Mucosa of stomach (tissue), 1 donor: ENCODE measurements around the gene FAM185A.
"Not testable (repeated sequence)": the region's sequence is repeated elsewhere in the genome, so short reads cannot be mapped to it uniquely, and the experiment has no call there.

Experiments
- H3K27me3 ChIP-seq: one replicate; pipeline ENCODE4 v1.7.0; 2013; ENCODE audit warnings: mild to moderate bottlenecking, low read length; ENCODE audit not compliant: control insufficient read depth, insufficient read depth
- H3K36me3 ChIP-seq: one replicate; pipeline ENCODE4 v1.7.0; 2013; ENCODE audit warnings: low read length; ENCODE audit not compliant: control insufficient read depth, insufficient read depth
- H3K4me1 ChIP-seq: one replicate; pipeline ENCODE4 v1.7.0; 2013; ENCODE audit warnings: mild to moderate bottlenecking, low read length; ENCODE audit not compliant: control insufficient read depth, insufficient read depth
- H3K4me3 ChIP-seq: one replicate; pipeline ENCODE4 v1.7.0; 2013; ENCODE audit warnings: low read length
- H3K9ac ChIP-seq: one replicate; pipeline ENCODE4 v1.7.0; 2013; ENCODE audit warnings: mild to moderate bottlenecking, low read length, moderate library complexity
- H3K9me3 ChIP-seq: one replicate; pipeline ENCODE4 v1.7.0; 2013; ENCODE audit warnings: mild to moderate bottlenecking, low read length, moderate library complexity; ENCODE audit not compliant: control insufficient read depth
- donor health status: Pancreatic carcinoma.

FAM185A gene

DNA sequence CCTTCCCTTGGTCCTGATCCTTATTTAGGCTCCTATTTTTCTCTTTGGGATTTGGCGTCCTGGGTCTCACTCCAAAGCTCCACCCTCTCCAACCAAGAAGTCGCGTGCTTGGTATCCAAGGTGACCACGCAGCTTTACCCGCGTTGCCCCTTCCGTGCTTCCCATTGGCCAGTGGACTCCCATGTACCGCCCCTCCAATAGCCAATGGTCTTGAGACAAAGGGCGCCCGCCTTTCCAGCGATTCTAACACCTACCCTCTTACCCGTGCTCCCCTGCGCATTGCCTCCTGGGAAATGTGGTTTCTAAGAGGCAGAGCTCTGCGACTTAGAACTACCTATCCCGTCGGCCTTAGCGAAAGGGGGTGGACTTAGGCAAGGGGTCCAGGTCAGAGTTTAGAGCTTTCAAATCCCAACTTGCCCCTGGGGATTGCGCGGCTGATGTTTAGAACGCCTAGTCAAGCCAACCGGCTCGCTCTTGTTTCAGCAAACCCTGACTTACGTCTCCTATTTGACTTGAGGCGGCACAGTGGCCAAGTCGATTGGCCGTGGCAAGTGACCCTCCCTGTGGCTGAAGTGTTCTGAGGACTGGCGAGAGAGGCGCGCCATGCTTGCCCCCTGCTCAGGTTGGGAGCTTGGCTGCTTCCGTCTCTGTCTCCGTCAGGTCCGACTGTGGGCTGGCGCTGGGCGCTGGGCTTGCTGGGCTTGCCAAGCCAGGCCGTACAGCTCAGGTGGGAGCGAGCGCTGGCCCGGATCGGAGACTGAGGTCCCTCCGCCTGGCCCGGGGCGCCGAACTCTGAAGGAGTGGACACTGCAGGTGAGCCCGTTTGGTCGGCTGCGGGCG, at the start of gene FAM185A:
FAM185A (plus strand) TSS at position 395 of the 840 bp plus-strand sequence; CDS start at position 604, 209 bp downstream.
- H3K36me3 ChIP-seq, H3K4me1 ChIP-seq: not testable (repeated sequence)
- H3K9ac ChIP-seq = peak within 1 kb of the TSS; percentile 73

DNA sequence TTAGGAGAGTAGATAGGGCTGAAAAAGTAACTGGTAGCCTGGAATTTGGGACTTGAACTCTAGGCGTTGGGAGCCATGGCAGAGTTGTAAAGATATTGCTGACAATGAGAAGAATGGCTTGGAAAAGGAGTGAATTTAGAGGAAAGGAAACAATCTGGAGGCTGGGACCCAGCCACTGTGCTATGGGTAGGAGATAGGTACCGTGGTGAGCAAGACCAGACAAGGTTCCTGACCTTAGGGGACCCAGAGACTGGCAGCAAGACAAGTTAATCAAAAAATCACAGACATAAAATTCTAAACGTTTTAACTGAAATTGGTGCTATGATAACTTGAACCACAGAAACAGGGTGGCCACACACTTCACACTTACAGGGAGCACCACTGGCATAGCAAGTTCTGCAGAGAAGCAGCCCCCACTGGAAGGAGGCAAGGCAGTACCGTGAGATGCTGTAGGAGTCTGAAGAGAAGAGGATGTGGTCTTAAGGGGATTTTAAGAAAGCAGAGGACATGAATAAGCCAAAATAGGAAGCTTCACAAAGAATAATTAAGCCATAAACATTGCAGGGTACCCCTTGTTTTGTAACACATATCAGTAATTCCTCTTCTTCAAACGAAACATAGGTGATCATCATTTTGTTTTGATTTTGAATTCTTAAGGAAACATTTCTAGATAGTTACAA, 35.6 kb upstream of the FAM185A start:
- H3K4me1 ChIP-seq, H3K27me3 ChIP-seq, H3K4me3 ChIP-seq, H3K36me3 ChIP-seq, H3K9ac ChIP-seq, H3K9me3 ChIP-seq: not testable (repeated sequence)

More for the DNA sequence above, at the start of gene FAM185A:
- not testable (repeated sequence) for H3K27me3 ChIP-seq, H3K9me3 ChIP-seq
- peak within 1 kb of the TSS; percentile 77 for H3K4me3 ChIP-seq

DNA sequence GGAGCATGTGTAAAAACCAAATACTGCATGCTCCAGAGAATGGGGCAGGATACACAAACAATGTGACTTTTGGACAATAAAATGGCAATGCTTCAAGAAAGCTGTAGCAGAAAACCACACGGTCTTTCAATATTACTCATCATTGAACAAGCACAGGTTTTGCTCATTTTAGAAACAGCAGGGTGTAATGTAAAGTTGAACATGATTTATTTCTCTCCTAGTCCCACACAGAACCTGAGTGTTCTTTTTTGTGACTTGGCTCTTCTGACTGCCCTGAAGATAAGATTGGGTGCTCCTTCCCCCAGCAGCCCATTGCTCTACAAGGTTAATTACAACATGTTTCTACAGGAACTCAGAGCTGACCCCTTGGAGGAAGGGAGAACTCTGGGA, 35.1 kb upstream of the FAM185A start:
- H3K4me1 ChIP-seq, H3K36me3 ChIP-seq, H3K9ac ChIP-seq, H3K9me3 ChIP-seq, H3K4me3 ChIP-seq, H3K27me3 ChIP-seq: not testable (repeated sequence)

DNA sequence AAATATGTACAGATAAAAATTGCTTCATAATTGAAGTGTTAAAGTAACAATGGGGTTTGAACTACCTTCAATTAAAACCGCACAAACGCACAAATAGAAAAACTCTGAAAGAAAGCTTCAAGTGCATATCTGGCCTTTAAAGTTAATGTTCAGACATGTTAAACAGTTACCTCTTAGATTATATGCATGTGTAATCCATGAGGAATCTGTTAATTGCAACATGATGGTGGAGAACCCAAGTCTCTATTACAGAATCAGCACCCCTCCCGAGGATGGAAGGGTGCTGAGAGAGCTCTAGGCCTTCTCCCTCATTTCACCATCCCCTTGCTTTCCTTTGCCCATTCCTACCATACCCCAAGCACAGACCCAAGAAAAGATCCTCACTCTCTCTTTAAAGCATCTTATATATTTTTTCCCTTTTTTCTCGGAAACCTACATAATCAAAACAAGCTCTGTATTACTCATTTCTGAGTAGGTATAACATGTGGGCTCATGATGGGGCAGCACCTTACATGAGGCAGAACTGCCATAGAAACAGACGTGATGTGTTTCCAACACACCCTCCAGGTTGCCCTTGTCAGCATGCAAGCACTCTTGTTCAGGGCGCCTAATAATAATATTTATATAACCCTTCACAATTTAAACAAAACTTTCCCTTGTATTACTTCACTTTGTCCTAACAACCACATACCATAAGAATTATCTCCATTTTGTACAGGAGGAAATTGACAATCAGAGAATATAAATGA, 33.9 kb upstream of the FAM185A start:
- H3K4me1 ChIP-seq, H3K9me3 ChIP-seq, H3K36me3 ChIP-seq, H3K4me3 ChIP-seq, H3K9ac ChIP-seq, H3K27me3 ChIP-seq: not testable (repeated sequence)

DNA sequence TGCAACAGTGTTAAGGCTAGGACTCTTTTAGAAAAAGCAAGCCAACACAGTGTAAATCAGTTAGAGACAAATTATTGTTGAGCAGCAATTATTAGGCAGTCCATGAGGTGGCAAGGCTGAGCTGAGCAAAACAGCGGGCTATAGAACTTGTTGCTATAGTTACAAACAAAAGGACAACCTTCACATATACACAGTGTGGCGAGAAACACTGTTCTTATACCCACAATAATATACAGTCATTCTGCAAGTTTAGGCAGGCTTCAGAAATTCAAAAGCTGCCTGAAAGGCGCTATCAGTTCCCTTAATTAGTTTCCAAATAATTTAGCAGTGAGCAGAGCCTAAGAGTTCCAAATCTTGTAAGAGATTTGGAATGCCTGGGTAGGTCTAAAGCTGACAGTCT, 33.1 kb upstream of the FAM185A start:
- not testable (repeated sequence) for H3K9ac ChIP-seq, H3K27me3 ChIP-seq, H3K4me3 ChIP-seq, H3K36me3 ChIP-seq, H3K9me3 ChIP-seq, H3K4me1 ChIP-seq

DNA sequence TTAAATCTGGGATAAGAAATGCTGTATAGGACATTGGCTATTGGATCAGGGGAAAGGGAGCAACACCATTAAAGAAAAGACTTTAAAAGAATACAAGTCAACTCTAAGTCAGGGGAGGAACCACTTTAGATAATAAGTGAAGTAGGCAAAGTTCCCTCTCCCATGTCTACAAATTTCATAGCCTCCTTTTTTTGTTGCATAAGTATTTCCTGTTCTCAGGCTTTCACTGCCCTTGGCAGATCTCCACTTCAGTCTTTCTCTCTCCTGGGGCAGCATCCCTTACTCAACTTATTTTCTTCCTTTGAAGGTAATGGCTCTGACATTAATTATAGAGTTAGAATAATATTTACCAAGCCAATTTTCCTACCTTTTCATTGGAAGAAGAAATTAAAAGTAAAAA, 30.3 kb upstream of the FAM185A start:
- not testable (repeated sequence) for H3K4me1 ChIP-seq, H3K9ac ChIP-seq, H3K36me3 ChIP-seq, H3K4me3 ChIP-seq, H3K9me3 ChIP-seq, H3K27me3 ChIP-seq

DNA sequence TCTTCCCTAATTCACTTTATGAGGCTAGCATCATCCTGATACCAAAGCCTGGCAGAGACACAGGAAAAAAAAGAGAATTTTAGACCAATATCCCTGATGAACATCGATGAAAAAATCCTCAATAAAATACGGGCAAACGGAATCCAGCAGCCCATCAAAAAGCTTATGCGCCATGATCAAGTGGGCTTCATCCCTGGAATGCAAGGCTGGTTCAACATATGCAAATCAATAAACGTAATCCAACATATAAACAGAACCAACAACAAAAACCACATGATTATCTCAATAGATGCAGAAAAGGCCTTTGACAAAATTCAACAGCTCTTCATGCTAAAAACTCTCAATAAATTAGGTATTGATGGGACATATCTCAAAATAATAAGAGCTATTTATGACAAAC, 22.6 kb upstream of the FAM185A start:
- H3K4me1 ChIP-seq, H3K9ac ChIP-seq, H3K4me3 ChIP-seq, H3K9me3 ChIP-seq, H3K36me3 ChIP-seq, H3K27me3 ChIP-seq: not testable (repeated sequence)

DNA sequence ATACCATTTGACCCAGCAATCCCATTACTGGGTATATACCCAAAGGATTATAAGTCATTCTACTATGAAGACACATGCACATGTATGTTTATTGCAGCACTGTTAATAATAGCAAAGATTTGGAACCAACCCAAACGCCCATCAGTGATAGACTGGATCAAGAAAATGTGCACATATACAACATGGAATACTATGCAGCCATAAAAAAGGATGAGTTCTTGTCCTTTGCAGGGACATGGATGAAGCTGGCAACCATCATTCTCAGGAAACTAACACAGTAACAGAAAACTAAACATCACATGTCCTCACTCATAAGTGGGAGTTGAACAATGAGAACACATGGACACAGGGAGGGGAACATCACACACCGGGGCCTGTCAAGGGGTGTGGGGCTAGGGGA, 19.1 kb upstream of the FAM185A start:
- not testable (repeated sequence) for H3K9me3 ChIP-seq, H3K27me3 ChIP-seq, H3K36me3 ChIP-seq, H3K9ac ChIP-seq, H3K4me3 ChIP-seq, H3K4me1 ChIP-seq

DNA sequence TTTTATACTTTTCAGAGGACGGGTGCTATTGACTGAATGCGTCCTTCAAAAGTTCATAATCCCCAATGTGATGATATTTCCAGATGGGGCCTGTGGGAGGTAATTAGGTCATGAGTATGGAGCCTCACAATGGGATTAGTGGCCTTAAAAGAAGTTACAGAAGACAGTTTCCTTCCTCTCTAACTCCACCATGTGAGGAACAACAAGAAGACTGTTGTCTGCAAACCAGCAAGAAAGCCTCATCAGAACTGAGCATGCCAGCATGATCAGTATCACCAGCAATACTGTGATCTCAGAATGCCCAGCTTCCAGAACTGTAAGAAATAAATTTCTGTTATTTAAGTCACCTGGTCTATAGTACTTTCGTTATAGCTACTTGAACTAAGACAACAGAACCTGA, 18.4 kb upstream of the FAM185A start:
- H3K4me1 ChIP-seq, H3K4me3 ChIP-seq, H3K27me3 ChIP-seq, H3K9ac ChIP-seq, H3K9me3 ChIP-seq, H3K36me3 ChIP-seq: not testable (repeated sequence)

DNA sequence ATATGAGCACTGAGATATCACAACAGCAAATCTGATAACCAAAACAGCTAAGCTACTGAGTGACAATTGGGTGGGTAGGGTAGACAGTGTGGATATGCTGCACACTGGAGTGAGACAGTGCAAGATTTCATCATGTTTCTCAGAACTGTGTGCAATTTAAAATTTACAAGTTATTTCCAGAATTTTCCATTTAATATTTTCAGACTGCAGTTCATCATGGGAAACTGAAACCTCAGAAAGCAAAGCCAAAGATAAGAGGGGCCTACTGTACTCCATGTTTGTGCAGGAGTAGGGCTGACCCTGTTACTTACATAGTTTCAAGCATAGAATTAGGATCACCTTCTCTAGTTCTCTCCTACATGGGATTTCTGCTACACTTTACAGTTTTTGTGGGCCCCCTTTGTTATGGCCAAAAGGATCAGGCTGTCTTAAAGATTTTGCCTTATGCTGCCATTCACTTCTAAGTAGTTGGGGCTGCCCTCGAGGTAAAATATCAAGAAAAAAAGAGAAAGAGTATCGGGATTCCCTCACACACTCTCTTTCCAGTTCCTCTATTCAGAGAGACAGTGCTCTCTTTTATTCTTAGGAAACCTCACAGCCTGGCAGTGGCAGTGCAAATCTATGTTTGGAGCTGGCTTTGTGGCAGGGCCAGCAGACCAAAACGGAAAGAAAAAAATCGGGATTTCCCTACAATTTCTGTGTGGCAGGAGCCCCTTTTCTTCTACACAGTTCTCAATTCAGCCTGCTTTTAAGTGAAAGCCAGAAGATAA, 6.6 kb upstream of the FAM185A start:
- not testable (repeated sequence) for H3K4me1 ChIP-seq, H3K4me3 ChIP-seq, H3K9ac ChIP-seq, H3K27me3 ChIP-seq, H3K36me3 ChIP-seq, H3K9me3 ChIP-seq

DNA sequence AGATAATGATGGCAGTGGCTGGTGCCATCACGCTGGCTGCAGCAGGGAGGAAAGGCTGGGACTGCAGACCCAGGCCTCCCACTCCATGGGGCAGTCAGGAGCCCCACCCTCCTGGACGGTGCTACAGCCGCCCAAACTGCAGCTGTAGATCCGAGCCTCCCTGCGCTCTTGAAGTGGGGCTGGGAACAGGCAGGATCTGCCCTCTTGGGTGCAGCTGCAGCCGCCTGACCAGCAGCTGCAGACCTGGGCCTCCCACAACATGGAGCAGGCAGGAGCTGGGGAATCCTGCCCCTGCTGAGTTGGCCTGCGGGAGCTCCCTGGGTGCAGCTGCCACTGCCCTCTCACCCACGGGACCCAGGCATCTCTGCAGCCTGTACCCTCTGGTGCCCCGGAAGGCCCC, 4.9 kb upstream of the FAM185A start:
- not testable (repeated sequence) for H3K9ac ChIP-seq, H3K36me3 ChIP-seq, H3K27me3 ChIP-seq, H3K4me1 ChIP-seq, H3K9me3 ChIP-seq, H3K4me3 ChIP-seq
